ENCODE data around the gene CD151. TPM values are rescaled to one million over a fixed set of nuclear protein-coding genes. Genes with fewer than 3 reads are reported as not detected.

The CD151 gene
- polyA plus RNA-seq, 1 experiment, result 2,262 TPM

DNA sequence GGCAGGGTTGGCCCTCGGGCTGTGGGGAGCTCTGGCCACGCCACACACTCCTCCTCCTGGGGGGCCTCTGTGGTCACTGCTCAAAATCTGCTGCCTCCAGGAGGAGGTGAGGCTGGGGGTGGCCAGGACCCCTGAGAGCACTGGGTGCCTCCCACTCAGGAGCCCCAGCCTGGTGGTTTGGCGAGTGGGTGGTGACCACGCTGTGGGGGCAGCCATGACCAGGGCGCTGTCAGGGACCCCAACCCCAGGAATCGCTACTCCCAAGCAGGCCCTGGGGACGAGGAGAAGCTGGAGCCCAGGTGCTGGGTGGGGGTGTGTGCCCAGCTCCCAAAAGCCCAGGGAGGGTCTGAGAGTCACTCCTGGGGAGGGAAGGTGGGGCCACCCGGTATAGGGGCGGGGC, 40.0 kb downstream of the CD151 start:
- CTCF ChIA-PET, result interaction anchor here (0.5 to 2.1 kb wide), 4 partner anchors 13 to 179 kb away, joined by 3 to 7 read pairs (median 4); no protein-coding TSS in a partner anchor
- no peak for TF ChIP-seq CTCF (IDR thresholded peaks at IDR 0.05; ENCODE audit: insufficient read depth, low read depth, low read length)
- no peak overlapping the region for H3K4me3 ChIP-seq (ENCODE audit: low read depth, low read length)
- no peaks in the 10 kb centered on the region for H3K27me3 ChIP-seq (ENCODE audit: control insufficient read depth, insufficient read depth, low read length)
- POLR2A ChIA-PET, result no interaction called here
- no peak for DNase-seq (ENCODE audit: low read depth)
- H3K36me3 ChIP-seq (ENCODE audit: control insufficient read depth, insufficient read depth, low read length), result peaks cover 14% of the 10 kb centered on the region

GRCh38 chr11:873706-874105, 41.0 kb downstream of the CD151 start:
- ChIA-PET CTCF (interaction anchor here (0.9 to 1.4 kb wide), 3 partner anchors 13 to 178 kb away, joined by 3 to 4 read pairs (median 3); no protein-coding TSS in a partner anchor), POLR2A (no interaction called here)
- Histone ChIP-seq H3K36me3 (ENCODE audit: control insufficient read depth, insufficient read depth, low read length) (peaks cover 10% of the 10 kb centered on the region), H3K27me3 (ENCODE audit: control insufficient read depth, insufficient read depth, low read length) (no peaks in the 10 kb centered on the region), H3K4me3 (ENCODE audit: low read depth, low read length) (no peak overlapping the region)
- DNase-seq (ENCODE audit: low read depth), result no peak
- TF ChIP-seq CTCF (IDR thresholded peaks at IDR 0.05; ENCODE audit: insufficient read depth, low read depth, low read length), result no peak

DNA sequence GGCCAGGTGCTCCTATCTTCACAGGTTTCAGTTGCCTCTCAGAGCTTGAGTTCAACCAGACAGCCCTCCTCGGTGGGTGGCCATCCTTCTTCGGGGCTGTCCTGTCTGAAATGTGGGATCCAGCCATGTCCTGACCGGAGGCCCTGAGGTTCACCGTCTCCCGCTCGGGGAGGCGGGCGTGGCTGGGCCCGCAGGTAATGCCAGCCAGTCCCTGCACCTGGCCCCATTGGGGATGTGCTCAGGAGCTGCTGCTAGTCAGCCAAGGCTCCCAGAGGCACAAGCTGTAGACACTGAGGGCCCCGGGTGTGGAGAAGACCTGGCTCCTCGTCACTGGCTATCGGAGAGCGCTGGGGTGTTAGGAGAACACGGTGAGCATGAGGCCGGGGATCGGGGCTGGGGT, 42.5 kb downstream of the CD151 start:
- POLR2A ChIA-PET, result no interaction called here
- no peak overlapping the region for H3K4me3 ChIP-seq (ENCODE audit: low read depth, low read length)
- H3K27me3 ChIP-seq (ENCODE audit: control insufficient read depth, insufficient read depth, low read length), result no peaks in the 10 kb centered on the region
- TF ChIP-seq CTCF (IDR thresholded peaks at IDR 0.05; ENCODE audit: insufficient read depth, low read depth, low read length), result no peak
- DNase-seq (ENCODE audit: low read depth), result no peak
- H3K36me3 ChIP-seq (ENCODE audit: control insufficient read depth, insufficient read depth, low read length), result peaks cover 2% of the 10 kb centered on the region; the same call in 1 of the 2 replicates
- CTCF ChIA-PET, result no interaction called here

DNA sequence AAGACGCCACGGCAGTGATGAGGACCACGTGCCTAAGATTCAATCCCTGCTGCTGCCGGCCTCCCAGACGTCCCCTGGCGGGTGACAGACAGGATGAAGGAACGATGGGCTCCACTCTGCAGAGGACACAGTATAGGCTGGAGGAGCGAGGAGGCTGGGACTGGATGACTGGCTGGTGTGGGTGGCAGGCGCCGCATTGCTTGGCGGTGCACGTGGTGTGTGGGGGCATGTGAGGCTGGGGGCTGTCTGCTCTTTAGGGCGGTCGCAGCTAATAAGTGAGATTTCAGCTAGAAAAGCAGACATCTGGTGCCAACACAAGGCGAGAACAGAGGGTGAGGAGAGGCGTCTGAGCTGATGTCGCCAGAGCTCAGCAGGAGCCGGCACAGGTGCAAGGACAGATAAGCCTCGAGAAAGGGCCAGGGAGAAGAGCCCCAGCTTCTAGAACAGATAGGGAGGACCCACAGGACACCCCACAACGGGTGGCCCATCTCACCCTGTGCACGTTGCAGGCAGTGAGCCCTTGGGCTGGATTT, 43.1 kb downstream of the CD151 start:
- H3K27me3 ChIP-seq (ENCODE audit: control insufficient read depth, insufficient read depth, low read length), result no peaks in the 10 kb centered on the region
- peaks cover 3% of the 10 kb centered on the region; the same call in 1 of the 2 replicates for H3K36me3 ChIP-seq (ENCODE audit: control insufficient read depth, insufficient read depth, low read length)
- ChIA-PET CTCF (no interaction called here), POLR2A (no interaction called here)
- H3K4me3 ChIP-seq (ENCODE audit: low read depth, low read length), result no peak overlapping the region
- TF ChIP-seq CTCF (IDR thresholded peaks at IDR 0.05; ENCODE audit: insufficient read depth, low read depth, low read length), result no peak
- DNase-seq (ENCODE audit: low read depth), result no peak

- CTCF ChIA-PET, result interaction anchor here (0.9 to 1.0 kb wide), 2 partner anchors 21 to 28 kb away, joined by 3 read pairs; no protein-coding TSS in a partner anchor
- no peak for TF ChIP-seq CTCF (IDR thresholded peaks at IDR 0.05; ENCODE audit: insufficient read depth, low read depth, low read length)
These were observed 43.8 kb downstream of the CD151 start for GRCh38 chr11:876545-876944.

More at GRCh38 chr11:876545-876944, 43.8 kb downstream of the CD151 start:
- DNase-seq (ENCODE audit: low read depth), result no peak
- H3K36me3 ChIP-seq (ENCODE audit: control insufficient read depth, insufficient read depth, low read length), result peaks cover 3% of the 10 kb centered on the region; the same call in 1 of the 2 replicates
- H3K27me3 ChIP-seq (ENCODE audit: control insufficient read depth, insufficient read depth, low read length), result no peaks in the 10 kb centered on the region
- H3K4me3 ChIP-seq (ENCODE audit: low read depth, low read length), result no peak overlapping the region
- POLR2A ChIA-PET, result no interaction called here

Measured in BJ (cell line).